ENCODE results near the gene INHBB.

The INHBB gene

DNA sequence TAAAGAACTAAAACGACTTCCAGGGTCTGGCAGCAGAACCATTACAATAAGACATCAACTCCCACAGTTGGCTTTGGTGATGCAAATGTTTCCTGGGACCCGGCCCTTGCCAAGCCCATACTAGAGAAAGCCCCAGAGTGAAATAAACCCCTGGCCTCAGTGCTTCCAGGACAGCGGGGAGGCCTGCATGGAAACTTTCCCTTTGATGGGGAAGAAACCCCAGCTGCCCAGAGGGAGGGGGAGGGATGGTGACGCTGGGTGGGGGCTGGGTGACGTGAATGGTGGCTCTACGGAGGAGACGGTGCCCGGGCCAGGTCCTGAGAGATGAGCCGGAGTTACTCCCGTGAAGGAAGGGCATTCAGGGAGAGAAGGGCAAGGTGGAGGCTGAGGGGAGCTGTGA, 27.5 kb downstream of the INHBB start:
- no peak overlapping the region for H3K27ac Mint-ChIP-seq (ENCODE audit: low read depth)
- H3K9me3 Mint-ChIP-seq: no peaks in the 10 kb centered on the region
- no peaks in the 10 kb centered on the region for H3K36me3 Mint-ChIP-seq (ENCODE audit: insufficient read depth)
- DNase-seq (ENCODE audit: low spot score in 2 of 2) (no peak), ATAC-seq (replicated peaks; ENCODE audit: extremely low read depth, poor library complexity, severe bottlenecking) (no peak)
- no peaks in the 10 kb centered on the region for H3K4me1 Mint-ChIP-seq
- H3K27me3 Mint-ChIP-seq: peaks cover 13% of the 10 kb centered on the region
- H3K4me3 Mint-ChIP-seq: no peak overlapping the region

DNA sequence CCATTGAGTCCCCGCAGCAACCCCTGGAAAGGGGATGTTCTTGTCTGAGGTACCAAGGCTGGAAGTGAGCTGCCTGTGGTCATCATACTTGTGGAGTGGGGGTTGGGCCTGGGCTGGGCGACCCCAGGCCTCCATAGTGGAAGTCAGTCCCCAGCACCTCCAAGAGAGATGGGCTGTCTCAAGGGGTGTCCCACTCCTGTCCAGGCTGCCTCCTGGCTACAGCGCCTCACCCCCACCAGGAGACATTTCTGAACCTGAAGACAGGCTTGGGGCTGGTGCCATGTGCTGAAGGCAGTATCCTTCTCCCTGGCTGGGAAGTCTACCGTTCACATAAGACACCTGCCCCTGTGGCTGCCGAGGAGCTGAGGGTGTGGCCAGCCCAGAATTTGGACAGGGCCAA, 28.9 kb downstream of the INHBB start:
- no peaks in the 10 kb centered on the region for H3K9me3 Mint-ChIP-seq
- no peaks in the 10 kb centered on the region for H3K4me1 Mint-ChIP-seq
- ATAC-seq (replicated peaks; ENCODE audit: extremely low read depth, poor library complexity, severe bottlenecking): no peak
- DNase-seq (ENCODE audit: low spot score in 2 of 2): no peak
- H3K4me3 Mint-ChIP-seq: no peak overlapping the region
- H3K36me3 Mint-ChIP-seq (ENCODE audit: insufficient read depth): no peaks in the 10 kb centered on the region
- no peak overlapping the region for H3K27ac Mint-ChIP-seq (ENCODE audit: low read depth)
- H3K27me3 Mint-ChIP-seq: peaks cover 27% of the 10 kb centered on the region

DNA sequence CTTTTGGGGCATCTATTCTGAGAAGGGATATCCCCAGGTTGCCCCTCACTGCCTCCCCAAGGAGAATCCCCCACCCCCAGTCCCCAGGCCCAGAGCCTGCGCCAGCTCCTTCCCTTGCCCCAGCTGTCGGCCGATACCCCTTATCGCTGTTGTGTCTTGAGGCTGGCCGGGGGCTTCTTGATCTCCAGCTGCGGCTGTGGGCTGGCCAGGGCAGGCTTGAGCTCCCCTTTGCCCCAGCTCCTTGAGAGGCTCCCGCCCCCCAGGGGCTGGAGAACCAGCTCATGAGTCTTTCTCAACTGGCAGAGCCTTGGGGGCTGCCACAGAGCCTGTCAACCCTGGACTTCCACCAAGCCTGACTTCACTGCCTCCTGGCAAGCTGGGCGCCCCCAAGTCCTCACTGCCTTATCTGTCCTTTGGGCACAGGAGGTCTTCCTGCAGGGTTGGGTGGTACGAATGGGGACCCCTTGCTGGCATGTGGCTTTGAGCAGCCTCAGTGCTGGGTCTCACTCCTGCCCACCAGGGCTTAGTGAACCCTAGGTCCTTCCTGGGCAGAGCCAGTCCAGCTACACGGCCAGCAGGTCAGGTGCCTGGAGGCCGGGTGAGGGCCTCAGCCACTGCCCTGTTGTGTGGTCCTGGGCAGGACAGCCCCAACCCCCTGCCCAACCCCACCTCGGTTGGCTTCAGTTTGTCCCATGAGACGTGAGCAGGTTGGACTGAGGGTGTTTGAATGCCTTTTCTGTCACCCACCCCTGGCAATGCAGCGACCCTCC, 29.5 kb downstream of the INHBB start:
- Mint-ChIP-seq H3K9me3 (no peaks in the 10 kb centered on the region), H3K36me3 (ENCODE audit: insufficient read depth) (no peaks in the 10 kb centered on the region), H3K4me1 (no peaks in the 10 kb centered on the region), H3K27me3 (peaks cover 27% of the 10 kb centered on the region), H3K27ac (ENCODE audit: low read depth) (no peak overlapping the region), H3K4me3 (no peak overlapping the region)
- ATAC-seq (replicated peaks; ENCODE audit: extremely low read depth, poor library complexity, severe bottlenecking) (no peak), DNase-seq (ENCODE audit: low spot score in 2 of 2) (no peak)

DNA sequence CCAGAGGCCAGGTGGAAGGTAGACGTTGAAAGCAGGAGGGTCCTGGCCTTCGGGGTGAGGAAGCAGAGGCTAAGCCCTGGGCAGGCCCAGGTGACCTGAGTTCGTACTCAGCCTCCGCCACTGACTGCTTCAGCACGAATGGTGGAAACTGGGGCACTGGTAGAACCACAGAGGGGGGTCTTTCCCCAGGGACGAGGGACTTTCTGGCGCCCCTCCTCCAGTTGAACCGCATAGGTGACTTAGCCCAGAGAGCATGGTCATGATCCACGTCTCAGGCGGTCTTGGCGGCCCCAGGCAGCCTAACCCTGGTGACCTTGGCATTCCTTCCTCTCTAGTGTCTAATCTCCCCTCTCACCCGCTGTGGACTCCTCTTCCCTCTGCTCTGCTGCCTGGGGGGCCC, 30.2 kb downstream of the INHBB start:
- Mint-ChIP-seq H3K9me3 (no peaks in the 10 kb centered on the region), H3K27ac (ENCODE audit: low read depth) (no peak overlapping the region), H3K36me3 (ENCODE audit: insufficient read depth) (no peaks in the 10 kb centered on the region), H3K4me3 (no peak overlapping the region), H3K27me3 (peaks cover 27% of the 10 kb centered on the region), H3K4me1 (no peaks in the 10 kb centered on the region)
- no peak for ATAC-seq (replicated peaks; ENCODE audit: extremely low read depth, poor library complexity, severe bottlenecking)
- DNase-seq (ENCODE audit: low spot score in 2 of 2): no peak

DNA sequence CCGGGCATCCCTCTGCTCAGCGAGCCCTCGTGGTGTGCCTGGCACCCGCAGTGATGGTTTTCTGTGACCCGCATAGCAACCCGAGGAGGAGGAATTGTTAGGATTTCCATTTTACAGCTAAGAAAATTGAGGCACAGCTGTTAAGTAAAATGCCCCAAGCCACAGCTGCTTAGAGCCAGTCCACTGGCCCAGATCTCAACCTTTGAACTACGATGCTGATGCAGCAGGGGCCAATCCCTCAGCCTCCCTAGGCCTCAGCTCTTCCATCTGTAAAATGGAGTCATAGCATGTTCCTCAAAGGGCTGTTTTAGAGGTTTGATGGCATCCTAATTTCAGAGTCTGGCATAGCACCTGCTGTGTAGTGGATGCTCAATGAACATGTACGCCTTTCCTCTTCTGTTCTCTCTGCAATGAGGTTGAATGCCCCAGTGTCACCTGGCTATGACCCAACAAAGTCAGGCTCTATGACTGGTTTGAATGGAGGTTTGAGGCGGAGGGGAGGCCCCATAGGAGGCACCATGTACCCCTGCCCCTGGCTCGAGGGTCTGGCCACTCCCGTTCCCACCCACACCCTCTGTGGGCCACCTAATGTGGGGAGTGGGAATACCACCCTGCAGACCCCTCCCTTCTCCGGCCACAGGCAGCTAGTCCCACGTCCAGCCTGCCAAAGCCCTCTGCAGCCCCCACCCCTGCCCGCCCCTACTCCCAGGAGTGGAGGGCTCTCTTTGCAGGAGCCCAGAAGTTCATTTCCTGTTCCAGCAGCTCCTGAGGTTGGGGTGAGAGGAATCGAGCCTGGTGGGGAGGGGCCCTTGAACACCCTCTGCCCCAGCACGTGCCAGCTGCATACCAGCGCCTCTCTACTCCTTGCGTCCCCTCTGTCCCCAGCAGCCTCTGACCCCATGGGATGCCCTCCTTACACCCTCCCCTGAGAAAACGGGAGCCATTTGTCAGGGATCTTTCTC, 31.0 kb downstream of the INHBB start:
- Mint-ChIP-seq H3K4me1 (no peaks in the 10 kb centered on the region), H3K27ac (ENCODE audit: low read depth) (no peak overlapping the region), H3K36me3 (ENCODE audit: insufficient read depth) (no peaks in the 10 kb centered on the region), H3K4me3 (no peak overlapping the region), H3K9me3 (no peaks in the 10 kb centered on the region), H3K27me3 (peaks cover 27% of the 10 kb centered on the region)
- DNase-seq (ENCODE audit: low spot score in 2 of 2) (no peak), ATAC-seq (replicated peaks; ENCODE audit: extremely low read depth, poor library complexity, severe bottlenecking) (no peak)

DNA sequence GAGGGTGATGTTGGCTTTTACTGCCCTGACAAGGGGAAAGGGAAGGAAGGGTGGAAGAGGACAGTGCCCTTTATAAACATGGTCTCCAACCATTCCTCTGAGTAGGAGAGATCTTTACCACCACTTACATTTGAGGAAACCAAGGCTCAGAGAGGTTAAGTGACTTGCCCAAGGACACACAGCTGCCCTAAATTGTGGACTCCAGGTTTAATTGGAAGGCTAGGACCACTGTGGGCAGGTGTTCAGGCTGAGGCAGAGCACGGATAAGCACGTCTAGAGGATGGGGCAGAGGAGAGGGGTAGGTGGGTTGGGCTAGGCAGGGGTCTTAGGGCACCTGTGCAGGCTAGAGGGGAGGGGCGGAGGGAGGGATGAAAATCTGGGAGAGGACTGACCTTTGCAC, 32.7 kb downstream of the INHBB start:
- no peak for ATAC-seq (replicated peaks; ENCODE audit: extremely low read depth, poor library complexity, severe bottlenecking)
- DNase-seq (ENCODE audit: low spot score in 2 of 2): no peak
- Mint-ChIP-seq H3K27me3 (peaks cover 27% of the 10 kb centered on the region), H3K4me1 (no peaks in the 10 kb centered on the region), H3K36me3 (ENCODE audit: insufficient read depth) (no peaks in the 10 kb centered on the region), H3K4me3 (no peak overlapping the region), H3K27ac (ENCODE audit: low read depth) (no peak overlapping the region), H3K9me3 (no peaks in the 10 kb centered on the region)

DNA sequence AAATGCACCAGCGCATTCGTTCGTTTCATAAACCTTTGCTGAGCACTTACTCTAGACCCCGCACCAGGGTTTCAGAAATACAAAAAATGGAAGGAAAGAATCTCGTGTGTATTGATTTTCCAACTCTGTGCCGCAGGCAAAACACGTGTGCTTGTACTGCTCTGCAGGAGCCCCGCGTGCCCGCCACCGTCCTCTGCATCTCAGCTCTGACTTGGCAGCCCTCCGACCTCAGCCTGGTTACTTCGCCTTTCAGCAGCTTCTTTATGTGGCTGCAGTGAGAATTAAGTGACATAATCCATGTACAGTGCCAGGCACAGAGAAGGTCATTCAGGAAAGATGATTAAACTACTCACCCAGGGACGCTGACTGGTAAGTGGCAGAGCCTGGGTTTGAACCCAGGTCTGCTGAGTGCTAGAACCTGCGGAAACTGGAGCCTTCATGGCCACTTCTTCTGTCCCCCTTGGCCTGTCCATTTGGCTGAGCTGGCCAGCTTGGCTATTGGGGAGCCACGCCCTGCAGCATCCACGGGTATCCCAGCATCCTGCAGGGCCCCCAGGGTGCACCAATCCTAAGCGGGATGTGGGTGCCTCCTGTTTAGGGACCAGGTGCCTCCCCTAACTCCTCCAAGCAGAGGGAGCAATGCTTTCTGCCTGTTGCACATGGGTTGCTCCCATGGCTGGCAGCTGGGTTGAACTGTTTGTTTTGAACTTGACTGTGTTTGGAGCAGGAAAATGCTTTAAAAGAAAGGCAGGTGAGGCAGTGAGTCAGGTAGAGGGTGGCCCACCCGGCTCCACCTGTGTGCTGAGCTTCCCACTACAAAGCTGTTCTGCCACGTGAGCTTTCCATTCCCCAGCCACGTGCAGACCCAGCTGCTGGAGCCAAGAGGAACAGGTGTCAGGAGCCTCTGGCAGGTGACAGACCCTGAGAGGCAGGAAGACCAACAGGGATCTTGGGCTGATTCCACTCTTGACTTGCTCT, 34.3 kb downstream of the INHBB start:
- Mint-ChIP-seq H3K4me3 (no peak overlapping the region), H3K27ac (ENCODE audit: low read depth) (no peak overlapping the region), H3K27me3 (peaks cover 27% of the 10 kb centered on the region), H3K36me3 (ENCODE audit: insufficient read depth) (no peaks in the 10 kb centered on the region), H3K4me1 (no peaks in the 10 kb centered on the region), H3K9me3 (no peaks in the 10 kb centered on the region)
- no peak for ATAC-seq (replicated peaks; ENCODE audit: extremely low read depth, poor library complexity, severe bottlenecking)
- DNase-seq (ENCODE audit: low spot score in 2 of 2): no peak

DNA sequence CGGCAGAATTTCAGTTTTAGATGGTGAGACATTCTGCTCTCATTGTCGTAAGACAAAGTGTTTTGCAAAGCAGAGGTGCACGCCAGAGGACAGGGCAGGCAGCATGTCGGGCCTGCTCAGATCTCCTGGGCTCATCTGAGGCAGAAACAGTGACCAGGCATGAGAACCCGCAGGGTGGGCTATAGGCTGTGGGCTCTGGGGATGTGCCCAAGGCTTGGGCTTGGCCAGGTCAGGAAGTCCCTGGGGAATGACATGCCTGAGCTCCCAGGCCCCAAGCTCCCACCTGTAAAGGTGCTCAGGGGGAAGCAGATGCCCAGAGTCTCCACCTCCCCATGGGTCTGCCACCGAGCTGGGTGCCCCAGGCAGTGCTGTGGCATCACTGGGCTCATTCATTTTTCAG, 35.3 kb downstream of the INHBB start:
- Mint-ChIP-seq H3K4me3 (no peak overlapping the region), H3K9me3 (no peaks in the 10 kb centered on the region), H3K4me1 (no peaks in the 10 kb centered on the region), H3K27me3 (peaks cover 27% of the 10 kb centered on the region), H3K27ac (ENCODE audit: low read depth) (no peak overlapping the region), H3K36me3 (ENCODE audit: insufficient read depth) (no peaks in the 10 kb centered on the region)
- ATAC-seq (replicated peaks; ENCODE audit: extremely low read depth, poor library complexity, severe bottlenecking) (no peak), DNase-seq (ENCODE audit: low spot score in 2 of 2) (no peak)

DNA sequence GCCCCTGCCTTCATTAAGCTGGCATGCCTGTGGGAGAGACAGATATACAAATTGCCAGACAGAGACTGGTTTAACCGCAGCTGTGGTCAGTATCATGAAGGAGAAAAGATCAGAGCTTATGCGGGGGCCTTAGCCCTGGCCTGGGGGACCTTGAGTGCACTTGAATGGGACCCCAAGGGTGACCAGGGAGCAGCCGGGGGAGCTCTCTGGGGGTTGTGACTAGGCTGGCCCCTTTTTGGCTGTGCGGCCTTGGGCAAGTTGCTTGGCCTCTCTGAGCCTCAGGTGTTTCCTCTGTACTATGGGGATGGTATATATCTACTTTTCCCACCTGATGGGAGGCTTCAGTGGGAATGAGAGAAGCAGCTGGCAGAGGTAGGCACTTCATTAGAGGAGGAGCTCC, 35.7 kb downstream of the INHBB start:
- no peak overlapping the region for H3K4me3 Mint-ChIP-seq
- H3K27ac Mint-ChIP-seq (ENCODE audit: low read depth): no peak overlapping the region
- no peaks in the 10 kb centered on the region for H3K36me3 Mint-ChIP-seq (ENCODE audit: insufficient read depth)
- no peaks in the 10 kb centered on the region for H3K4me1 Mint-ChIP-seq
- H3K9me3 Mint-ChIP-seq: no peaks in the 10 kb centered on the region
- ATAC-seq (replicated peaks; ENCODE audit: extremely low read depth, poor library complexity, severe bottlenecking) (no peak), DNase-seq (ENCODE audit: low spot score in 2 of 2) (no peak)
- H3K27me3 Mint-ChIP-seq: peaks cover 27% of the 10 kb centered on the region

DNA sequence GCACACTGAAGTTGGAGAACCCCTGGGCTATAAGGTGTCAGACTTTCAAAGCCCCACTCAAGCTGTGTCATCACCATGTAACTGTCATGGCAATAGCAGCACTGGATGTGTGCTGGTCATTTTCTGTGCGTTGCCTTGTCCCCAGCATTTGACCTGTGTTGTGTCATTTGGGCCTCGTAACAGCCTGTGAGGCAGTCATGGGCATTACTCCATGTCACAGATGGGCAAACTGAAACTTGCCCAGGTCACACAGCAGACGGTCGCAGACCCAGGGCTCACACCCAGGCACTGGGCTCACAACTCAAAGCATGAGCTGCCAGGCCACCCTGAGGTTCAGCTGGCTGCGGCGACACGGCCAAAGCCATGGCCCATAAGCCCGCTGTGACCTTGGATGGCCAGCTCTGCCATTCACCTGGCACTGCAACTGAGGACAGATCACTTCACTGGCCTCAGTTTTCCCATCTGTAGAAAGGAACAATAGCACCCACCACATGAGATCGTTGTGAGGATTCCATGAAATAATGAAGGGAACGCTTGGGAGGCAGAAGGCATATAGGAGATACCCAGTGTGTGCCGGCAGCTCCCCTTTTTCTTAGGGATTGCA, 36.7 kb downstream of the INHBB start:
- H3K4me3 Mint-ChIP-seq: no peak overlapping the region
- H3K27me3 Mint-ChIP-seq: peaks cover 22% of the 10 kb centered on the region
- no peaks in the 10 kb centered on the region for H3K4me1 Mint-ChIP-seq
- no peaks in the 10 kb centered on the region for H3K36me3 Mint-ChIP-seq (ENCODE audit: insufficient read depth)
- ATAC-seq (replicated peaks; ENCODE audit: extremely low read depth, poor library complexity, severe bottlenecking) (no peak), DNase-seq (ENCODE audit: low spot score in 2 of 2) (no peak)
- no peak overlapping the region for H3K27ac Mint-ChIP-seq (ENCODE audit: low read depth)
- H3K9me3 Mint-ChIP-seq: no peaks in the 10 kb centered on the region

DNA sequence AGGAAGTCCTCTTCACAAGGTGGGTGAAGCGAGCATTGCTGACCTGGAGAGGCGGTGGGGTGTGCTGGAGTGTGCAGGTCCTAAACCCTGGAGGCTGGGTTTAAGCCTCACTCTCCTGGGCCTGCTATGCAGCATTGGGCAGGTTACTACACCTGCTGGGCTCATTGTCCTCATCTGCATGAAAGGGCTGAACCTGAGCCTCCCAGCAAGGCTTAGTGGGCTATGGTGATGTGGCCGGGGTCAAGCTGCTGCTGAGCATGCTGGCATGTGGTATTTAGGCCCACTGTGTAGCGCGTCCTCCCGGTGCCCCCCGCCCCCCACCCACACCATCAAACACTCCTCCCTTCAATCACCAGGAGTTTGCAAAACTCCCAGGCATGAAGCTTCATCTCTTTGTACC, 37.3 kb downstream of the INHBB start:
- no peaks in the 10 kb centered on the region for H3K4me1 Mint-ChIP-seq
- ATAC-seq (replicated peaks; ENCODE audit: extremely low read depth, poor library complexity, severe bottlenecking) (no peak), DNase-seq (ENCODE audit: low spot score in 2 of 2) (no peak)
- peaks cover 16% of the 10 kb centered on the region for H3K27me3 Mint-ChIP-seq
- no peak overlapping the region for H3K4me3 Mint-ChIP-seq
- no peak overlapping the region for H3K27ac Mint-ChIP-seq (ENCODE audit: low read depth)
- H3K36me3 Mint-ChIP-seq (ENCODE audit: insufficient read depth): no peaks in the 10 kb centered on the region
- no peaks in the 10 kb centered on the region for H3K9me3 Mint-ChIP-seq

Data from central memory CD8-positive, alpha-beta T cell (primary cell).